ENCODE data around the gene TMEM72. TPM values are rescaled to one million over a fixed set of nuclear protein-coding genes. Genes with fewer than 3 reads are reported as not detected.
"Not testable (repeated sequence)": the region's sequence is repeated elsewhere in the genome, so short reads cannot be mapped to it uniquely, and the experiment has no call there.

The TMEM72 gene
- total and polyA plus RNA-seq, 2 donors (not counting 1 experiment from before 2014, with no cell fraction given) = not detected

DNA sequence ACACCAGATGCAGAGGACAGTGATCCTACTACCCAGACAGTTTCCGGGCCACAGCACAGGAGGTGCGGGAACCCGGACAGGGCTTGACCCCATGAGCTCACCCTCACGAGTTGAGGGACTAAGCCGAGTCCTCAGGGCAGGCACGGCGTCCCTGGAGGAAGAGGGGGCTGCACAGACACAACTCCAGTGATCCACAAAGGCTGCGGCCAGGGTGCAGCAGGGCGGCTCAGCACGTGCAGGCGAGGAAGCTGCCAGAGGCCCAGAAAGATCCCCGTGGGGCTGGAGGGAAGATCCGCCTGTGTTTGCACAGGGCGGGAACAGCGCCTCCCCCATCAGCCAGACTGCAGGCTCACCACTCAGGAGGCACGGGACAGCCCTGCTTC, 45.9 kb upstream of the TMEM72 start:
- H2AFZ ChIP-seq (ENCODE audit: insufficient read depth, low read depth, low read length, poor library complexity, severe bottlenecking) = peak overlapping the region; percentile 94
- H3K9me3 Mint-ChIP-seq (ENCODE audit: insufficient read depth) = no peaks in the 10 kb centered on the region
- peak overlapping the region; percentile 89 for H3K4me3 Mint-ChIP-seq

DNA sequence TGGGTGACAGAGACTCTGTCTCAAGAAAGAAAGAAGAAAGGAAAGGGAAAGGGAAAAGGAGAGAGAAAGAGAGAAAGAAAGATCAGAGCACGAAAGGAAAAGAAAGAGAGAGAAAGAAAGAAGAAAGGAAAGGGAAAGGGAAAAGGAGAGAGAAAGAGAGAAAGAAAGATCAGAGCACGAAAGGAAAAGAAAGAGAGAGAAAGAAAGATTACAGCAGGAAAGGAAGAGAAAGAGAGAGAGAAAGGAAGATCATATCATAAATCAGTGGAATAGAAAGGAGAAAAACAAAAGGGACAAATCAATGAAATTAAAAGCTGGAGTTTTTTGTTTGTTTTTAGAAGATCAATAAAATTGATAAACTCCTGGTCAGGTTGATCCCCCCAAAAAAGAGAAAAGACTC, 44.8 kb upstream of the TMEM72 start:
- DNase-seq; ATAC-seq (ENCODE audit: low read depth); H3K4me3 Mint-ChIP-seq; intact Hi-C loops (cut with micrococcal nuclease); H3K27ac Mint-ChIP-seq; H3K27ac ChIP-seq (ENCODE audit: low read length in 2 of 2); H3K4me2 ChIP-seq (replicated peaks; ENCODE audit: low read depth, low read length, poor library complexity, severe bottlenecking); POLR2A ChIA-PET; H3K36me3 ChIP-seq (replicated peaks in 1 of 2; ENCODE audit: control extremely low read depth in 1 of 2, control insufficient read depth in 1 of 2, extremely low read depth in 1 of 2, insufficient read depth in 2 of 2, low read length in 1 of 2); H3K4me3 ChIP-seq (ENCODE audit: control extremely low read depth in 1 of 5, extremely low read depth in 1 of 5, insufficient read depth in 1 of 5, low read depth in 2 of 5, low read length in 4 of 5); H3K9me3 Mint-ChIP-seq (ENCODE audit: insufficient read depth); H3K9me3 ChIP-seq (ENCODE audit: control extremely low read depth in 1 of 3, control insufficient read depth in 2 of 3, insufficient read depth in 1 of 3, low read length in 2 of 3); H4K20me1 ChIP-seq (ENCODE audit: control insufficient read depth, insufficient read depth, low read length, poor library complexity, severe bottlenecking); H3K79me2 ChIP-seq (ENCODE audit: control insufficient read depth, insufficient read depth, low read length); H2AFZ ChIP-seq (ENCODE audit: insufficient read depth, low read depth, low read length, poor library complexity, severe bottlenecking); H3K9ac ChIP-seq (ENCODE audit: low read length): not testable (repeated sequence)
- Histone ChIP-seq H3K4me1 (ENCODE audit: control insufficient read depth in 2 of 2, insufficient read depth in 2 of 2, low read length in 2 of 2) (peaks cover 13 to 14% of the 10 kb centered on the region in 2 donors), H3K27me3 (replicated peaks in 1 of 4; ENCODE audit: control extremely low read depth in 1 of 4, control insufficient read depth in 3 of 4, insufficient read depth in 4 of 4, low read length in 3 of 4) (peaks cover 0 to 39% (median 10%) of the 10 kb centered on the region in 4 experiments)
- H3K4me1 Mint-ChIP-seq = peaks cover 15% of the 10 kb centered on the region
- CTCF ChIA-PET = interaction anchor here (1.0 to 1.4 kb wide), 4 partner anchors 9 to 55 kb away, joined by 3 to 5 read pairs (median 3); no protein-coding TSS in a partner anchor
- TF ChIP-seq, protein P1, sequence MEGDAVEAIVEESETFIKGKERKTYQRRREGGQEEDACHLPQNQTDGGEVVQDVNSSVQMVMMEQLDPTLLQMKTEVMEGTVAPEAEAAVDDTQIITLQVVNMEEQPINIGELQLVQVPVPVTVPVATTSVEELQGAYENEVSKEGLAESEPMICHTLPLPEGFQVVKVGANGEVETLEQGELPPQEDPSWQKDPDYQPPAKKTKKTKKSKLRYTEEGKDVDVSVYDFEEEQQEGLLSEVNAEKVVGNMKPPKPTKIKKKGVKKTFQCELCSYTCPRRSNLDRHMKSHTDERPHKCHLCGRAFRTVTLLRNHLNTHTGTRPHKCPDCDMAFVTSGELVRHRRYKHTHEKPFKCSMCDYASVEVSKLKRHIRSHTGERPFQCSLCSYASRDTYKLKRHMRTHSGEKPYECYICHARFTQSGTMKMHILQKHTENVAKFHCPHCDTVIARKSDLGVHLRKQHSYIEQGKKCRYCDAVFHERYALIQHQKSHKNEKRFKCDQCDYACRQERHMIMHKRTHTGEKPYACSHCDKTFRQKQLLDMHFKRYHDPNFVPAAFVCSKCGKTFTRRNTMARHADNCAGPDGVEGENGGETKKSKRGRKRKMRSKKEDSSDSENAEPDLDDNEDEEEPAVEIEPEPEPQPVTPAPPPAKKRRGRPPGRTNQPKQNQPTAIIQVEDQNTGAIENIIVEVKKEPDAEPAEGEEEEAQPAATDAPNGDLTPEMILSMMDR (IDR thresholded peaks at IDR 0.05) = peak; percentile 29
- H3K27me3 Mint-ChIP-seq = peaks cover 64% of the 10 kb centered on the region
- WGBS (ENCODE audit: insufficient coverage) = 84% methylated on average over 2 of the region's 2 CpGs

More for the DNA sequence above, 45.9 kb upstream of the TMEM72 start:
- Histone ChIP-seq H3K79me2 (ENCODE audit: control insufficient read depth, insufficient read depth, low read length) (no peaks in the 10 kb centered on the region), H3K9me3 (ENCODE audit: control extremely low read depth in 1 of 3, control insufficient read depth in 2 of 3, insufficient read depth in 1 of 3, low read length in 2 of 3) (no peaks in the 10 kb centered on the region), H4K20me1 (ENCODE audit: control insufficient read depth, insufficient read depth, low read length, poor library complexity, severe bottlenecking) (no peaks in the 10 kb centered on the region), H3K4me1 (ENCODE audit: control insufficient read depth in 2 of 2, insufficient read depth in 2 of 2, low read length in 2 of 2) (peaks cover 13 to 14% of the 10 kb centered on the region in 2 donors), H3K9ac (ENCODE audit: low read length) (no peak overlapping the region), H3K27ac (ENCODE audit: low read length in 2 of 2) (no peak overlapping the region), H3K36me3 (replicated peaks in 1 of 2; ENCODE audit: control extremely low read depth in 1 of 2, control insufficient read depth in 1 of 2, extremely low read depth in 1 of 2, insufficient read depth in 2 of 2, low read length in 1 of 2) (no peaks in the 10 kb centered on the region), H3K4me3 (ENCODE audit: control extremely low read depth in 1 of 5, extremely low read depth in 1 of 5, insufficient read depth in 1 of 5, low read depth in 2 of 5, low read length in 4 of 5) (no peak overlapping the region), H3K4me2 (replicated peaks; ENCODE audit: low read depth, low read length, poor library complexity, severe bottlenecking) (peak overlapping the region; percentile 90), H3K27me3 (replicated peaks in 1 of 4; ENCODE audit: control extremely low read depth in 1 of 4, control insufficient read depth in 3 of 4, insufficient read depth in 4 of 4, low read length in 3 of 4) (peaks cover 0 to 39% (median 10%) of the 10 kb centered on the region in 4 experiments)
- ATAC-seq (ENCODE audit: low read depth) (no peak), DNase-seq (no peak)
- peaks cover 67% of the 10 kb centered on the region for H3K27me3 Mint-ChIP-seq
- H3K4me1 Mint-ChIP-seq = peaks cover 15% of the 10 kb centered on the region
- intact Hi-C loops (cut with micrococcal nuclease) = loop anchor here (1.0 kb wide), 1 partner anchor 1194 kb away; no protein-coding TSS in a partner anchor
- no peak overlapping the region for H3K27ac Mint-ChIP-seq
- POLR2A ChIA-PET = no interaction called here
- 49% methylated on average over 16 of the region's 16 CpGs for WGBS (ENCODE audit: insufficient coverage)
- TF ChIP-seq, protein P1 (IDR thresholded peaks at IDR 0.05) = no peak
- TF ChIP-seq EZH2 (IDR thresholded peaks at IDR 0.05; ENCODE audit: borderline replicate concordance, insufficient read depth, low read depth, low read length, poor library complexity, severe bottlenecking) = no peak
- CTCF ChIA-PET = interaction anchor here (0.8 to 5.0 kb wide), 5 partner anchors 8 to 1195 kb away, joined by 3 to 25 read pairs (median 5); no protein-coding TSS in a partner anchor

All from B cell (primary cell).